GM21529 (cell line): ENCODE measurements around the gene MYO9B.

ENCODE experiments used
- ATAC-seq: cut with Tn5 transposase; IDR thresholded peaks from one replicate; pipeline ENCODE4 v1.9.1; 2021; ENCODE audit not compliant: unreplicated experiment

Gene MYO9B

DNA sequence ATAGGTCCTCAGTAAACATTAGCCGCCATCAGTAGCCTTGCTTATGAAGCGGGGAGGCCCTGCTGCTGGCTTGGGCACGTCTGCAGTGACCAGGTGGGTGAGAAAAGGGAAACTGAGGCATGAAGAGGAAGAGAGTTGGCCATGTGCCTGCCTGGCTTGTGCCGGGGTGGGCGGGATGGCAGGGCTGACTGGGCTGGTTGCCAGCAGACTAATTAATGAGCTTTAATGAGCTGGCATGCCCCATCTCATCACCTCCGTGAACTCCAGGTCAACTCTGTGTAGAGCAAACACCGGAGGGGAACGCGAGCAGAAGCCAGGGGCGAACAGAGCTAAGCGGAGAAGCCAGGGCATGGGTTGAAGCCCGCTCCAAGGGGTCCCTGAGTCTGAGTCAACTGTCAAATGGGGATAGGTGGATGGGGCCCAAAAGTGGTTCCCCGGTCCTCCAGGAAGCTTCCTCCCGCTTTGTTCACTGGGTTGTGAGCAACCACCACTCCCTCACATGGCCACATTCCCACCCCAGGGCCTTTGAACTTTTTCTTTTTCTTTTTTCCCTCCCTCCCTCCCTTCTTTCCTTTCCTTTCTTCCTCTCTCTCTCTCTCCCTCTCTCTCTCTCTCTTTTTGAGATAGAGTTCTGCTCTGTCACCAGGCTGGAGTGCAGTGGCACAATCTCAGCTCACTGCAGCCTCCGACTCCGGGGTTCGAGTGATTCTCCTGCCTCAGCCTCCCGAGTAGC lies 161.4 kb downstream of the MYO9B start:
- no peak for ATAC-seq

DNA sequence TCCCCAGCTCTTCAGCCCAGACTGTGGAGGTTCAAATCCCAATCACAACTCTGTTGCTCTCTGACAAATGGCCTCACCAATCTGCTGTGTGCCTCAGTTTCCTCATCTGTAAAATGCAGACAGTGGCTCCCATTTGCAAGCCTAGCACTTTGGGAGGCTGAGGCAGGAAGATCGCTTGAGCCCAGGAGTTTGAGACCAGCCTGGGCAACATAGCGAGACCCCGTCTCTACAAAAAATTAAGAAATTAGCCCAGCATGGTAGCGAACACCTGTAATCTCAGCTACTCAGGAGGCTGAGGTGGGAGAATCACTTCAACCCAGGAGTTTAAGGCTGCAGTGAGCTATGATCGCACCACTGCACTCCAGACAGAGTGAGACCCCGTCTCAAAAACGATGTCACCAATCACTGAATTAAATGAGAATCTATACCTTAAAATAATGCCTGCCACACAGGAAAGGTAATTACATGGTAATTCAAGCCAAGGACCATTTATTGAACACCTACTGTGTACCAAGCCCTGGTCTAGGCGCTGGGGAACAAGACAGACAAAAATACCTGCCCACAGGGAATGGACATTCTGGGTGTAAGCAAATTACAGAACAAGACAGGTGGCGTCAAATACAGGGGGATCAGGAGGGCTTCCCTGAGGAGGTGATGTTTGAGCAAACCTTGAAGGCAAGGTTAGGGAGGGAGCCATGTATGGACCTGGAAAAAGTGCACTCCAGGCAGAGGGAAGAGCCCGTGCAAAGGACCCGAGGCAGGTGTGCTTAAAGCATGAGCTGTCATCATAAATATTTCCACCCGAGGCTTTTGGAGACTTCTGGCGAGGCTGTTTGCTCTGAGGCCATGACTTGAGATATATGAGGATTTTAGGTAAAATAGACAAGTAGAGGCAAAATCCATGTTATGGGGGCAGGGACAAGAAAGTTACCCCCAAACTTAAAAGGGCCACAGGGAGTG lies 162.4 kb downstream of the MYO9B start:
- ATAC-seq, result no peak

DNA sequence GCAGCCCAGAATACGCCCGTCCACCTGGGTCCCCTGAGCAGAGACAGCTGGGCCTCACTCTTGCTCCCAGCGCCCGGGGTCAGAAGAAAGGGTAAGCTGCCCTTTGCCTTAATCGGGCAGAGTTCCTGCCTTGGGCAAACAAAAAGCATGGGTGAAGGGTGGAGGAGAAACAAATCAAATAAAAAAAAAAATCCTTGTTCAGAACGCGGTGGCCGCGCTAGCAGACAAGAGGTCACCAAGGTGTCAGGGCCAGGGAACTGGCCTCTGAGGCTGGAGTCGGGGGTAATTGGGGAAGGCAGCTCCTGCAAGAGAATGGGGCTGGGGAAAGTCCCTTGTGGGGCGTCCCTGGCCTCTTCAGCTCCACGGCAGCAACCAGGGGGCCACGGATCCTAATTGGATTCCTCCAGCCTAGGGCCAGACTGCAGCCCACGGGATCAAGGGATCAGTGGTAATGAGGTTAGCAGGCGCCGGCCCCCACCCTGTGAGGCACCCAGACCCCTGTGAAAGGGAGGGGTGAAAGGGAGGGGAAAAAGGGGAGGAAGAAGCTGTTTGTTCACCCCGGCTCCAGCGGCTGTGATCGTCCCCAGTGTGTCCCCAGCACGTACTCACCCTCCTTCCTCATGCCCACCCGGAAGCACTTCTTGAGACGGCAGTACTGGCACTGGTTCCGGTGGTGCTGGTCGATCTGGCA lies 164.6 kb downstream of the MYO9B start:
- ATAC-seq, result no peak

DNA sequence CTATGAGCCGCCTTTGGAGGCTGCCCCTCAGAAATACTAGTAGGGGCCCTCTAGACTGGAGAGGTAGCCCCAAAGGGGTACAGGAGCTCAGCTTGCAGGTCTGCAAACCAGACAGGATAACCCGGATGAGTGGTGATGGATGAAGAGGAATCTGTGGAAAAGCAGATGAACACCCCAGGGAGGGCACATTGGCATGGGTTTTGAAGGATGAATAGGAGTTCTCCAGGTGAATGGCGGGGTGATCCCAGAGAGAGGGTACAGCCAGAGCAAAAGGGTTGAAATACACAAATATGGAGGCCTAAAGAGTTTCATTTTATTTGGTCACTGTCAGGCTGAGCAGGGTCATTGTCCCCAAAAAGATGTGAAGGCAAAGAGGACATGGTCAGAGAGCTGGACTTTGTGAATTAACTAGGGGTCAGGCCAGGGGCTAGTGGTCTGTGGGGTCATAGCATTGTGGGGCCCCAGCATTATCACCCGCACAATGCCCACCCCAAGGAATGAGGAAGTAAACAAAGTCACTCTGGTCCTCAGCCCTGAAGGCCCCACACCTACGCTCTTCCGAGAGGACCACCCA lies 165.3 kb downstream of the MYO9B start:
- ATAC-seq, result no peak

DNA sequence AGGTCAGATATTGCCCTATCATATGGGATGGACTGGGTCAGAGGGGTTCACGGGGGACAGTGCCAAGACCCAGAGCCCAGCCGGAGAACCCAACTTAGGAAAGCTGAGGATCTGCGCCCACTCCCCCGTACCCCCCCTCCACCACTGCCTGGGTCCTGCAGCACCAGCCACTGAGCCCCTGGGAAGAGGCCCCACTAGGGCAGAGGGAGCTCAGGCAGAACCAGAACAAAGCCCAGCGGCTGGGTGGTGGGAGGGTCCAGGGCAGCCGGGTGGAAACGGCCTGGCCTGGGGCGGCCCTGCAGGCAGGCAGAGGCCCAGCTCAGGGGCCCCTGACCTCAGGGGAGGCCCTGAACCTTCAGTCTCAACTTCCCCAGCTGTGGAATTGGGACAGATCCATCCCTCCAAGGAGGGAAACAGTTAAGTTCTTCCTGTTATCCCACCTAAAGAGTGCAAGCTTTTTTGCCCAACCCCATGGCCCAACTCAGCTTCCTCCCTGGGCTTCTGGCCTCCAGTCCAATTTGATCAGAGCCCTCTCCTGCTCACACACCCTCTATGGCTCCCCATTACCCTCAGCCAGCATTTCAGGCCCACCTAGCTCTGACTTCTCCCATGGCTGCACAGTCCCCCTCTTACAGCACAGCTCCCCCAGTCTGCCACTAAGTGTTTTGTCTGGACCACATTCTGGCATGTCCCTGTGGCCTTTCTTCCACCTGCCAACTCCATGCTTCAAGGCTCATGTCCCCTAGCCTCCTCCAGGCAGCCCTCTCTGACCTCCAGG lies 167.0 kb downstream of the MYO9B start:
- no peak for ATAC-seq

- ATAC-seq, result no peak
These were observed 167.7 kb downstream of the MYO9B start for GRCh38 chr19:17243211-17243829.

DNA sequence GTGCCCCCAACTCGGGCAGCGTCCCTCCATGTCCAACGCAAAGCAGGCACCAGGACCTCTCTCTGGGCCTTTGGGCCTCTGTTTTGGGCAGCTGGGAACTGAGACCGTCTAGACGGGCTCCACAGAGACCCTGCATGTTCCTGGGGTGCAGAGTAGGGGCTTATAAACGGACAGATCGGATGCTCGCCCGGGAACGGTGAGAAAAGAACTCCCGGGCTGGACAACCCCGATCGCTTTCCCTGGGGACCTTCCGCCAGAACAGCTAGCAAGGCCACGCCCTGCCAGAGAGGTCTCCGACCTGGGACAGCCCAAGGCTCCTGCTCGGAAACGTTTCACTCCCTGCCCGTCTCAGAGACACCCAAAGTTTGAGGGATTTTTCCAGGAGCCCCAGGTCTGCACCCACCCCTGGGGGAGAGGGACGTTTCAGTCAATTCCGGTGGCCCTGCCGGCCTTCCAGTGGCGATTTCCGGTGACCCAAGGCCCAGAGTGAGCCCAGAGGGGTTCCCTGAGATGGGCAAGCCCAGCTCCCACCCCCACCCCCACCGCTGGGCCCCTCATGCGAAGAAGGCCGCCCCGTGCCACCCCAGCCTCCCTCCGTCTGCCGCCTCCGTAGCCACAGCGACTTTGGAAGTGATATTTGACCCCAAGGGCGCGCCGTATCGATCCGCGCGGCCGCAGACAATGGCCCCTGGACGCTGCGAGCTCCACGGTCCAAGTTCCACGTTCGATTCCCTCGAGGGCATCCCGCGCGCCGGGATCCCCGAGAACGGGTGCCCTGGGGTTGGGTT lies 168.4 kb downstream of the MYO9B start:
- ATAC-seq, result no peak

- peak; percentile 14 for ATAC-seq
These were observed 169.3 kb downstream of the MYO9B start for GRCh38 chr19:17244618-17245534.

DNA sequence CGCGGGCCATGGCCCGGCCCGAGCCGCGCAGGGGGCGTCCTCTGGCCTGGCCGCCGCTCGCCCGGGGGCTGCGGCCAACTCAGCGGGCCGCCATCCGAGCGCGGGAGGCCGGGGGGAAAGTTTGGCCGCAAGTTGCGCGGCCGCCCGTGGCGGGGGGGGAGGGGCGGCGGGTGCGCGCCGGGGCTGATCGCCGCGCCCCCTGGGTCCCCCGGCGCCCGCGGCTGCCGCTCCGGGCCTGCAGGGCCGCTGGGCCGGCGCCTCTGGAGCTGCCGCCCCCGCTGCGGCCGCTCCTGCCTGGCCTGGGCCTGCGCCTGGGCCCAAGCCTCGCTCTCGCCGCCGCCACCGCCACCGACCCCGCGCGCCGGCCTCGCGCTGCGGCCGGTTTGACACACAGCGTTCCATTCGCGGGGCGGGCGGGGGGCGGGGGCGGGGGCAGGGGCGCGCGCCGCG lies 170.0 kb downstream of the MYO9B start, which contains the start of gene NR2F6:
Gene NR2F6 (minus strand): TSS at position 385 of the 450 bp plus-strand sequence. CDS start 699 bp downstream, outside the sequence.
- peak; percentile 22 for ATAC-seq

DNA sequence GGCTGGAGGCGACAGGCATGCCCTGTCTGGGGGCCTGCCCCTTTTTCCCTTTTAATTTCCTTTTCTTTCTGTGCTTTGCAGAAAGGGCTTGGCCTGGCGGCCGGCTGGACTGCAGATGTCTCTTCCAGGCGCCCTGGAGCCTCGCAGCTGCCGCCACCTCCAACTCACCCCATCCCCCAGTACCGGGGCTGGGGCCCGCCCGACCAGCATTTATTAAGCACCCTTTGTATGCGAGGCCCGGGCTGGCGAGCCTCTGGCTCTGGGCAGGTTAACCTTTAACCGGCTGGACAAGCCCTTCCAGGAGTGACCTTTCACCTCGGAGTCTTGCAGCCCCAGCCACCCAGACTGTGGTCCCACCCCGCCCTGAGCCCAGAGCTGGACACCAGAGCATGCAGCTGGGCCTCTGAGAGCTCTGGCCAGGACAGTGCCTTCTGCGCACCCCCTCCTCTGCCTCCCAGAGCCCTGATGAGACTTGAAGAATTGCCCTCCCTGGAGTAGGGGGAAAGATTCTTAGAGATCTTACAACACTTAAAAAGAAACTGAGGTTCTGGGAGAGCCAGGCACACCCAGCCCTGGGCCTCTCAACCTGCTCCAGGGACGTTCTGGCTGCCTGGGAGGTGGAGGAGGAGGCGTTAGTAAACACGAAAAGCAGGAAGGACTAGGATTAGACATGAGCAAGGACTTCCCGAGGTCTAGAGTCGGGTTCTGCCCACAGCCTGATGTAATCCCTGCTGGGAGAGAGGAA lies 171.3 kb downstream of the MYO9B start:
- ATAC-seq, result no peak

- ATAC-seq, result no peak
These were observed 172.6 kb downstream of the MYO9B start for GRCh38 chr19:17248011-17248776.

- ATAC-seq, result no peak
These were observed 174.4 kb downstream of the MYO9B start for GRCh38 chr19:17249887-17250548.

GRCh38 chr19:17254636-17255035 lies 179.1 kb downstream of the MYO9B start:
- no peak for ATAC-seq

DNA sequence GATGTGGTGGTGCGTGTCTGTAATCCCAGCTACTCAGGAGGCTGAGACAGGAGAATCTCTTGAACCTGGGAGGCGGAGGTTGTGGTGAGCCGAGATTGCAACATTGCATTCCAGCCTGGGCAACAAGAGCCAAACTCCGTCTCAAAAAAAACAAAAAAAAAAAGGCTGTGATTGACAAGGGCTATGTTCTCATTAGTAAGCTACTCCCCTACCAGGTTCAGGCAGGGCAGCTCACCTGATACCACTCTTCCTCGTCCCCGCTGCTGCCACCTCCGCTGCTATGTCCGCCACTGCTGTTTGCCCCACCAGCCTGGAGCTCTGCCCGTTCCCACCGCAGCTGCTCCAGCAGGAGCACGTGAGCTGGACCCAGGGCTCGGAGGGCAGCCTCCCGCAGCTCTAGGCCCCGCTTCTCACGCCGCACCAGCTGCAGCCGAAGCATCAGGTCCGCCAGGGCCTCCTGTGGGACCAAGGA lies 179.6 kb downstream of the MYO9B start:
- ATAC-seq, result no peak

DNA sequence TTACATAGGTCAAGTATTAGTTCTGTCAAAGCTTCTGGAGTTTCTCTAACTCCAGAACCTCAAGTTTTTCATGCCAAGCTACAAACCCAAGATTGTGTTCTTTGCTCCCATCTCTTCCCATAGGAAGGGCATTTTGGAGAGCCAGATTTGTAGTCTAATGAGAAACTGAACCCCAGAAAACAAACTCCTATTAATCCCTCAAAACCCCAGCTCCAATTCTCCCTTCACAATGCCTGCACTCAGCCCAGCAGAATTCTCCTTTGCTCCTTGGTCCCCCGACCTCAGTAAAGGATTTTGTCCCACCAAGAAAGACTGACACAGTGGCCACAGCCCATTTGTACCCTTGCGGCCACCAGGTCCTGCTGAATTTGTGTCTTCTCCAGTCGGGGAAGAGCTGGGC lies 180.6 kb downstream of the MYO9B start:
- no peak for ATAC-seq
